ENCODE results near the gene NEDD1. TPM values are rescaled to one million over a fixed set of nuclear protein-coding genes. Genes with fewer than 3 reads are reported as not detected.

NEDD1 gene
- 23.7 and 30.5 TPM in 2 replicates for polyA plus RNA-seq (2011; rRNA removed)
- 20.0 and 39.7 TPM in 2 replicates for polyA minus RNA-seq (2011; rRNA and poly(A)+ RNA removed)

GRCh38 chr12:96906849-96907670, at the start of gene NEDD1:
TSS of gene NEDD1 (plus strand) at chr12:96907257. CDS start at chr12:96909760, 2,503 bp downstream.
- ChIA-PET CTCF (no interaction called here), POLR2A (interaction anchor here (0.5 to 1.1 kb wide), 2 partner anchors 23 to 805 kb away, joined by 4 read pairs; no protein-coding TSS in a partner anchor)
- peak; percentile 20 for DNase-seq (ENCODE audit: low read depth, low spot score)
- H3K4me3 ChIP-seq (ENCODE audit: low read depth, low read length): peak within 1 kb of the TSS; percentile 92
- peak within 1 kb of the TSS; percentile 83 for H3K27ac ChIP-seq (ENCODE audit: low read depth, low read length)
- no peaks in the 10 kb centered on the region for H3K27me3 ChIP-seq (ENCODE audit: control insufficient read depth, insufficient read depth, low read length)
- no peak for TF ChIP-seq CTCF (IDR thresholded peaks at IDR 0.05; ENCODE audit: low read depth, low read length)
- peaks cover 3% of the 10 kb centered on the region; the same call in 1 of the 2 replicates for H3K9me3 ChIP-seq (ENCODE audit: control insufficient read depth, insufficient read depth, low read length)

- no peaks in the 10 kb centered on the region for H3K9me3 ChIP-seq (ENCODE audit: control insufficient read depth, insufficient read depth, low read length)
- H3K27ac ChIP-seq (ENCODE audit: low read depth, low read length): no peak overlapping the region
- H3K27me3 ChIP-seq (ENCODE audit: control insufficient read depth, insufficient read depth, low read length): no peaks in the 10 kb centered on the region
- TF ChIP-seq CTCF (IDR thresholded peaks at IDR 0.05; ENCODE audit: low read depth, low read length): no peak
- POLR2A ChIA-PET: no interaction called here
- CTCF ChIA-PET: no interaction called here
- no peak overlapping the region for H3K4me3 ChIP-seq (ENCODE audit: low read depth, low read length)
- DNase-seq (ENCODE audit: low read depth, low spot score): no peak
Measured at GRCh38 chr12:96858162-96858561, 48.9 kb upstream of the NEDD1 start.

GRCh38 chr12:96861656-96862055, 45.4 kb upstream of the NEDD1 start:
- no peak for TF ChIP-seq CTCF (IDR thresholded peaks at IDR 0.05; ENCODE audit: low read depth, low read length)
- Histone ChIP-seq H3K27me3 (ENCODE audit: control insufficient read depth, insufficient read depth, low read length) (no peaks in the 10 kb centered on the region), H3K27ac (ENCODE audit: low read depth, low read length) (no peak overlapping the region), H3K4me3 (ENCODE audit: low read depth, low read length) (no peak overlapping the region), H3K9me3 (ENCODE audit: control insufficient read depth, insufficient read depth, low read length) (no peaks in the 10 kb centered on the region)
- POLR2A ChIA-PET: no interaction called here
- CTCF ChIA-PET: interaction anchor here (0.5 kb wide), 1 partner anchor 126 kb away, joined by 3 read pairs; no protein-coding TSS in a partner anchor
- no peak for DNase-seq (ENCODE audit: low read depth, low spot score)

- Histone ChIP-seq H3K27ac (ENCODE audit: low read depth, low read length) (no peak overlapping the region), H3K4me3 (ENCODE audit: low read depth, low read length) (no peak overlapping the region), H3K9me3 (ENCODE audit: control insufficient read depth, insufficient read depth, low read length) (no peaks in the 10 kb centered on the region), H3K27me3 (ENCODE audit: control insufficient read depth, insufficient read depth, low read length) (no peaks in the 10 kb centered on the region)
- no peak for DNase-seq (ENCODE audit: low read depth, low spot score)
- no peak for TF ChIP-seq CTCF (IDR thresholded peaks at IDR 0.05; ENCODE audit: low read depth, low read length)
- CTCF ChIA-PET: no interaction called here
- POLR2A ChIA-PET: no interaction called here
Measured at GRCh38 chr12:96862326-96862725, 44.7 kb upstream of the NEDD1 start.

GRCh38 chr12:96864335-96864734, 42.7 kb upstream of the NEDD1 start:
- no peak for TF ChIP-seq CTCF (IDR thresholded peaks at IDR 0.05; ENCODE audit: low read depth, low read length)
- no peak overlapping the region for H3K27ac ChIP-seq (ENCODE audit: low read depth, low read length)
- H3K9me3 ChIP-seq (ENCODE audit: control insufficient read depth, insufficient read depth, low read length): no peaks in the 10 kb centered on the region
- ChIA-PET CTCF (no interaction called here), POLR2A (no interaction called here)
- no peak for DNase-seq (ENCODE audit: low read depth, low spot score)
- H3K27me3 ChIP-seq (ENCODE audit: control insufficient read depth, insufficient read depth, low read length): no peaks in the 10 kb centered on the region
- no peak overlapping the region for H3K4me3 ChIP-seq (ENCODE audit: low read depth, low read length)
